IMR-90 (cell line): Measurements from ENCODE around the gene KDM6B.

Source experiments
- BHLHE40 ChIP-seq: fragments of 150-350 bp; IDR thresholded peaks from 2 replicates; pipeline ENCODE4 v1.6.1; 2016; ENCODE audit warnings: mild to moderate bottlenecking, low read depth, low read length
- CEBPB ChIP-seq: IDR thresholded peaks from 2 replicates; pipeline ENCODE4 v1.6.1; 2012; ENCODE audit warnings: low read depth, low read length, improper control_type of control experiment
- CHD1 ChIP-seq: IDR thresholded peaks from 2 replicates; pipeline ENCODE4 v1.6.1; 2012; ENCODE audit warnings: low read depth, low read length, improper control_type of control experiment
- CTCF ChIP-seq: conservative IDR thresholded peaks from 2 replicates; pipeline ENCODE4 v1.5.1; 2012; ENCODE audit warnings: mild to moderate bottlenecking, low read depth, low read length, improper control_type of control experiment
- ELK1 ChIP-seq: fragments of 150-350 bp; IDR thresholded peaks from 2 replicates; pipeline ENCODE4 v1.6.1; 2016; ENCODE audit warnings: low read depth, mild to moderate bottlenecking, low read length, moderate library complexity, borderline replicate concordance
- MAFK ChIP-seq: IDR thresholded peaks from 2 replicates; pipeline ENCODE4 v1.6.1; 2012; ENCODE audit warnings: low read depth, low read length, improper control_type of control experiment
- MAZ ChIP-seq: IDR thresholded peaks from 2 replicates; pipeline ENCODE4 v1.6.1; 2012; ENCODE audit warnings: low read depth, mild to moderate bottlenecking, low read length, improper control_type of control experiment, moderate library complexity, borderline replicate concordance
- MXI1 ChIP-seq: IDR thresholded peaks from 2 replicates; pipeline ENCODE4 v1.6.1; 2012; ENCODE audit warnings: low read depth, mild to moderate bottlenecking, low read length, moderate library complexity, borderline replicate concordance
- NFE2L2 ChIP-seq: fragments of 150-350 bp; IDR thresholded peaks from 2 replicates; pipeline ENCODE4 v1.6.1; 2016; ENCODE audit warnings: low read depth, mild to moderate bottlenecking, low read length
- POLR2A ChIP-seq: IDR thresholded peaks from 2 replicates; pipeline ENCODE4 v1.6.1; 2012; ENCODE audit warnings: mild to moderate bottlenecking, low read depth, low read length
- RAD21 ChIP-seq: IDR thresholded peaks from 2 replicates; pipeline ENCODE4 v1.6.1; 2012; ENCODE audit warnings: low read length, improper control_type of control experiment
- RFX5 ChIP-seq: IDR thresholded peaks from 2 replicates; pipeline ENCODE4 v1.8.0; 2012; ENCODE audit warnings: low read depth, mild to moderate bottlenecking, low read length, moderate library complexity
- SMC3 ChIP-seq: fragments of 150-350 bp; IDR thresholded peaks from 2 replicates; pipeline ENCODE4 v1.6.1; 2016; ENCODE audit warnings: low read depth, mild to moderate bottlenecking, antibody characterized with exemption, low read length, moderate library complexity
- USF2 ChIP-seq: fragments of 150-350 bp; IDR thresholded peaks from 2 replicates; pipeline ENCODE4 v1.6.1; 2017; ENCODE audit warnings: mild to moderate bottlenecking, antibody characterized with exemption, low read length, low read depth

- TF ChIP-seq SMC3 (no peak), CTCF (no peak), BHLHE40 (no peak), RAD21 (no peak), RFX5 (no peak), MAFK (no peak), MXI1 (no peak), ELK1 (no peak), POLR2A (no peak), NFE2L2 (no peak), CHD1 (no peak), USF2 (no peak), CEBPB (no peak), MAZ (no peak)
These were observed 13.0 kb downstream of the KDM6B start for GRCh38 chr17:7846765-7847661.
